T-cell (primary cell): Measurements from ENCODE around the gene MRPL39. TPM values are rescaled to one million over a fixed set of nuclear protein-coding genes. Genes with fewer than 3 reads are reported as not detected.

ENCODE experiments used
- ATAC-seq, 4 experiments: fragments of 200-7000 bp in 3 of 4; fragments of 150-1000 bp in 1 of 4; cut with Tn5 transposase; replicated peaks in 1 of 4; 1 replicate in 3 of 4; 2 replicates in 1 of 4; pipeline ENCODE4 v1.10.0; 2021; ENCODE audit warnings: moderate library complexity in 3 of 4, mild to moderate bottlenecking in 2 of 4, moderate number of reproducible peaks in 1 of 4
- CTCF ChIA-PET, 2 donors: fragments of 300-600 bp; sonication (Branson Sonifier 250); formaldehyde crosslinking; loops; one replicate each; lab custom pipeline; 2022; ENCODE audit warnings: antibody characterized with exemption in 2 of 2; lab: Charles Lee
- POLR2A ChIA-PET, 2 donors: fragments of 300-600 bp; sonication (Branson Sonifier 250); formaldehyde crosslinking; loops; one replicate each; lab custom pipeline; 2022; ENCODE audit warnings: antibody characterized with exemption in 2 of 2; lab: Charles Lee
- DNase-seq, 35 experiments: peaks; one replicate each; pipeline versions ENCODE4 v3.0.0 to v3.0.0-alpha.2; 2013 to 2023
- H3K27ac ChIP-seq: one replicate; pipeline ENCODE4 v1.5.1; 2013; ENCODE audit warnings: low read length
- H3K27me3 ChIP-seq, 2 experiments: replicated peaks in 1 of 2; 1 replicate in 1 of 2; 2 replicates in 1 of 2; pipeline versions ENCODE4 v1.6.1 to v1.7.0; 2013; ENCODE audit warnings: low read length in 1 of 2, mixed read lengths in 1 of 2; ENCODE audit not compliant: control insufficient read depth in 2 of 2, insufficient read depth in 2 of 2; ENCODE audit errors: extremely low read depth in 1 of 2
- H3K36me3 ChIP-seq, 2 donors: 1 replicate in 1 of 2; 2 replicates in 1 of 2; pipeline versions ENCODE4 v1.6.1 to v1.7.0; 2013; ENCODE audit warnings: low read length in 1 of 2; ENCODE audit not compliant: control insufficient read depth in 2 of 2, insufficient read depth in 1 of 2; ENCODE audit errors: extremely low read depth in 1 of 2
- H3K4me1 ChIP-seq, 2 experiments: 1 replicate in 1 of 2; 2 replicates in 1 of 2; pipeline versions ENCODE4 v1.6.1 to v1.7.0; 2013; ENCODE audit warnings: low read length in 2 of 2, mixed read lengths in 1 of 2; ENCODE audit not compliant: insufficient read depth in 2 of 2, control insufficient read depth in 1 of 2; ENCODE audit errors: extremely low read depth in 1 of 2
- H3K4me3 ChIP-seq, 2 donors: 1 replicate in 1 of 2; 2 replicates in 1 of 2; pipeline versions ENCODE4 v1.5.1 to v1.7.0; 2013; ENCODE audit warnings: mild to moderate bottlenecking in 2 of 2, low read length in 1 of 2, moderate library complexity in 1 of 2; ENCODE audit not compliant: control insufficient read depth in 1 of 2; ENCODE audit errors: extremely low read depth in 1 of 2
- H3K9me3 ChIP-seq: 2 replicates; pipeline ENCODE4 v1.7.0; 2013
- H3K27ac Mint-ChIP-seq, 2 donors: one replicate each; pipeline ENCODE4 v1.8.0; 2020 to 2021; ENCODE audit warnings: mild to moderate bottlenecking in 2 of 2, mixed read lengths in 2 of 2
- H3K27me3 Mint-ChIP-seq, 2 donors: one replicate each; pipeline ENCODE4 v1.8.0; 2021 to 2022; ENCODE audit warnings: mixed read lengths in 2 of 2
- H3K36me3 Mint-ChIP-seq: one replicate; pipeline ENCODE4 v1.8.0; 2021; ENCODE audit warnings: mixed read lengths
- H3K4me1 Mint-ChIP-seq, 3 donors: one replicate each; pipeline ENCODE4 v1.8.0; 2020 to 2022; ENCODE audit warnings: mixed read lengths in 3 of 3, mild to moderate bottlenecking in 1 of 3
- H3K4me3 Mint-ChIP-seq, 3 donors: one replicate each; pipeline ENCODE4 v1.8.0; 2020 to 2022; ENCODE audit warnings: mild to moderate bottlenecking in 3 of 3, mixed read lengths in 3 of 3, moderate library complexity in 3 of 3
- H3K9me3 Mint-ChIP-seq, 3 donors: one replicate each; pipeline ENCODE4 v1.8.0; 2020 to 2022; ENCODE audit warnings: mixed read lengths in 3 of 3
- WGBS: methylation state at CpG from one replicate; pipeline ENCODE4 v1.1.5; 2013; ENCODE audit warnings: missing lambda C conversion rate; ENCODE audit not compliant: insufficient coverage; 5-methylcytosine and 5-hydroxymethylcytosine counted together
- total RNA-seq, 35 experiments: library from RNA in 6 of 35; stranded (reverse) in 6 of 35; fragments of 120-200 nt in 1 of 35; gene quantifications; one replicate each; pipeline versions ENCODE4 v1.2.1 to v1.2.4 and lab custom pipeline; 2013 to 2026

Gene MRPL39
- total RNA-seq, 5 donors from 2014 or later (not counting 1 experiment from before 2014, with no cell fraction given): 10.6 to 18.2 (median 14.8) TPM

GRCh38 chr21:25535849-25536248 is 71.4 kb downstream of the MRPL39 start:
- CTCF ChIA-PET: no interaction called here
- H3K36me3 Mint-ChIP-seq: peaks cover 4% of the 10 kb centered on the region
- POLR2A ChIA-PET: no interaction called here
- no CpG with 5 or more reads among the region's 2 CpGs for WGBS
- Histone ChIP-seq H3K4me3 (no peak overlapping the region), H3K27ac (no peak overlapping the region), H3K9me3 (no peaks in the 10 kb centered on the region), H3K27me3 (no peaks in the 10 kb centered on the region), H3K36me3 (no peaks in the 10 kb centered on the region), H3K4me1 (no peaks in the 10 kb centered on the region)
- peaks cover 0 to 15% (median 11%) of the 10 kb centered on the region in 3 donors for H3K9me3 Mint-ChIP-seq
- no peak overlapping the region for H3K27ac Mint-ChIP-seq
- DNase-seq: no peak
- no peaks in the 10 kb centered on the region for H3K27me3 Mint-ChIP-seq
- ATAC-seq: no peak
- H3K4me3 Mint-ChIP-seq: no peak overlapping the region
- H3K4me1 Mint-ChIP-seq: no peaks in the 10 kb centered on the region

Other genes starting within 250 kb of the MRPL39 start
- under 1 TPM in 2 of 5 donors, not detected in 3; 0.43 to 0.99 TPM for gene JAM2, start 31.8 kb upstream of the MRPL39 start, total RNA-seq
- gene ATP5PF, start 127.4 kb upstream of the MRPL39 start, total RNA-seq: 10 to 100 TPM; 35.1 to 52.2 (median 46.6) TPM
- gene GABPA, start 127.5 kb upstream of the MRPL39 start, total RNA-seq: 10 to 100 TPM; 23.5 to 28.3 (median 25.5) TPM